SK-N-SH treated with all-trans-retinoic acid at 6 μM for 48 hours (cell line): ENCODE results near the gene RPLP1.

Source experiments
- TOX ChIP-seq: fragments of 250-450 bp; sonication (Bioruptor Pico); IDR thresholded peaks from 2 replicates; pipeline ENCODE4 v1.8.0; 2021; ENCODE audit warnings: mild to moderate bottlenecking, moderate library complexity, borderline replicate concordance
- TF ChIP-seq, protein P1 (sequence below): fragments of 250-450 bp; sonication (Bioruptor Pico); IDR thresholded peaks from 2 replicates; pipeline ENCODE4 v1.5.1; 2021; ENCODE audit warnings: mild to moderate bottlenecking, moderate library complexity
- TF ChIP-seq, protein P2 (sequence below): fragments of 250-450 bp; sonication (Bioruptor Pico); IDR thresholded peaks from 2 replicates; pipeline ENCODE4 v1.5.1; 2020; ENCODE audit warnings: low read depth, mild to moderate bottlenecking, moderate library complexity

DNA sequence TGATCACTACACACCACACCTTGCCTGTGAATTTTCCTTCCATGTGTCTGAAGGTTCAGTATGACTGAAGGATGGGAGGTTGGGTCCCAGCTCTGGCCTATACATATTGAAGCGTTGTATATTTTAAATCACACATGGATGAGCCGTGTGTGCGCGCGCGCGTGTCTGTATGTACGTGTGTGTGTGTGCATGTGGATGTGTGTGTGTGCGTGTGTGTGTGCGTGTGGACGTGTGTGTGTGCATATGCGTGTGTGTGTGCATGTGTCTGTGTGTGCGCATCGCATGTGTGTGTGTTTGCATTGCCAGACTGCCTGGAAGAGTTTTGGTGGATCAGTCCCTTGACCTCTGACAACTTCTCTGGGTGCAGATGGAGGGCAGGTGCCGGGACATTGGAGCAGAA is 45.7 kb downstream of the RPLP1 start:
- no peak for TF ChIP-seq TOX
- TF ChIP-seq, protein P1, sequence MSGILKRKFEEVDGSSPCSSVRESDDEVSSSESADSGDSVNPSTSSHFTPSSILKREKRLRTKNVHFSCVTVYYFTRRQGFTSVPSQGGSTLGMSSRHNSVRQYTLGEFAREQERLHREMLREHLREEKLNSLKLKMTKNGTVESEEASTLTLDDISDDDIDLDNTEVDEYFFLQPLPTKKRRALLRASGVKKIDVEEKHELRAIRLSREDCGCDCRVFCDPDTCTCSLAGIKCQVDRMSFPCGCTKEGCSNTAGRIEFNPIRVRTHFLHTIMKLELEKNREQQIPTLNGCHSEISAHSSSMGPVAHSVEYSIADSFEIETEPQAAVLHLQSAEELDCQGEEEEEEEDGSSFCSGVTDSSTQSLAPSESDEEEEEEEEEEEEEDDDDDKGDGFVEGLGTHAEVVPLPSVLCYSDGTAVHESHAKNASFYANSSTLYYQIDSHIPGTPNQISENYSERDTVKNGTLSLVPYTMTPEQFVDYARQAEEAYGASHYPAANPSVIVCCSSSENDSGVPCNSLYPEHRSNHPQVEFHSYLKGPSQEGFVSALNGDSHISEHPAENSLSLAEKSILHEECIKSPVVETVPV (CRISPR knock-in tag), result no peak
- TF ChIP-seq, protein P2, sequence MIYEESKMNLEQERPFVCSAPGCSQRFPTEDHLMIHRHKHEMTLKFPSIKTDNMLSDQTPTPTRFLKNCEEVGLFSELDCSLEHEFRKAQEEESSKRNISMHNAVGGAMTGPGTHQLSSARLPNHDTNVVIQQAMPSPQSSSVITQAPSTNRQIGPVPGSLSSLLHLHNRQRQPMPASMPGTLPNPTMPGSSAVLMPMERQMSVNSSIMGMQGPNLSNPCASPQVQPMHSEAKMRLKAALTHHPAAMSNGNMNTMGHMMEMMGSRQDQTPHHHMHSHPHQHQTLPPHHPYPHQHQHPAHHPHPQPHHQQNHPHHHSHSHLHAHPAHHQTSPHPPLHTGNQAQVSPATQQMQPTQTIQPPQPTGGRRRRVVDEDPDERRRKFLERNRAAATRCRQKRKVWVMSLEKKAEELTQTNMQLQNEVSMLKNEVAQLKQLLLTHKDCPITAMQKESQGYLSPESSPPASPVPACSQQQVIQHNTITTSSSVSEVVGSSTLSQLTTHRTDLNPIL (CRISPR knock-in tag), result no peak
